SHP77 (cell line): ENCODE data around the gene MYCBPAP.

ENCODE experiments used
- DNase-seq, 2 experiments: peaks; one replicate each; lab custom pipeline; 2025; lab: John Stamatoyannopoulos, UW

MYCBPAP gene

DNA sequence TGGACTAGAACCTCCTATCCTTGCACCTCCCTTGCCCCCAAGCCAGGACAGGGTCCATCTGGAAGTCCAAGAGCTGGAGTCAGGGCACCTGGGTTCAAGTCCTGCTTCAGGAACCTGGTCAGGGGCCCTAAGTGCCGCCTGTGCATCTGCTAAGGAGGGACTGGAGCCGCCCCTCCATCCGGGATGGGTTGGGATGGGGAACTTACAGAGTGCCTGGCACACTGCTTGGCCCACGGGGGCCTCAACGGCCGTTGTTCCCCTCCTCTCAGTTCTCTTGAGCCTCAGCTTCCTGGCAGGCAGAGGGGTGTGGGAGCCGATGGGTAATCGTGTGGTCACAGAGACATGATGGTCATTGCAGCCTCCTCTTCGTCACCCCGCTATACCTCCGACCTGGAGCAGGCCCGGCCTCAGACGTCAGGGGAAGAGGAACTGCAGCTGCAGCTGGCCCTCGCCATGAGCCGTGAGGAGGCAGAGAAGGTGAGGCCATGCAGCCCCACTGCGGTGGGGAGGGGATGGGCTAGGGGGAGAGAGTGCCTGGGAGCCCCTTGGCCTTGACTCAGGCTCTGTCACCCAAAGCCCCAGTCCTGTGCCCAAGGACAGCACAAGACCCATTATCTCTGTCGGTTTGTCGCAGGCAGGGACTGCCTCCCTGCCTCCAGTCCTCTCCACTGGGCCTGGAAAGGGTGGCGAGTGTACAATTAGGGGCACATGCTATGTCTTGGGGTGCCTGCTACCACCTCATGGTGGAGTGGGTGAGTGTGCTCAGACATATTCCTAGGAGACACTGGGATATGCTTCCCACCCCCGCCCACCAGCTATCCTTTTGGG, 29.7 kb downstream of the MYCBPAP start:
- no peak for DNase-seq

DNA sequence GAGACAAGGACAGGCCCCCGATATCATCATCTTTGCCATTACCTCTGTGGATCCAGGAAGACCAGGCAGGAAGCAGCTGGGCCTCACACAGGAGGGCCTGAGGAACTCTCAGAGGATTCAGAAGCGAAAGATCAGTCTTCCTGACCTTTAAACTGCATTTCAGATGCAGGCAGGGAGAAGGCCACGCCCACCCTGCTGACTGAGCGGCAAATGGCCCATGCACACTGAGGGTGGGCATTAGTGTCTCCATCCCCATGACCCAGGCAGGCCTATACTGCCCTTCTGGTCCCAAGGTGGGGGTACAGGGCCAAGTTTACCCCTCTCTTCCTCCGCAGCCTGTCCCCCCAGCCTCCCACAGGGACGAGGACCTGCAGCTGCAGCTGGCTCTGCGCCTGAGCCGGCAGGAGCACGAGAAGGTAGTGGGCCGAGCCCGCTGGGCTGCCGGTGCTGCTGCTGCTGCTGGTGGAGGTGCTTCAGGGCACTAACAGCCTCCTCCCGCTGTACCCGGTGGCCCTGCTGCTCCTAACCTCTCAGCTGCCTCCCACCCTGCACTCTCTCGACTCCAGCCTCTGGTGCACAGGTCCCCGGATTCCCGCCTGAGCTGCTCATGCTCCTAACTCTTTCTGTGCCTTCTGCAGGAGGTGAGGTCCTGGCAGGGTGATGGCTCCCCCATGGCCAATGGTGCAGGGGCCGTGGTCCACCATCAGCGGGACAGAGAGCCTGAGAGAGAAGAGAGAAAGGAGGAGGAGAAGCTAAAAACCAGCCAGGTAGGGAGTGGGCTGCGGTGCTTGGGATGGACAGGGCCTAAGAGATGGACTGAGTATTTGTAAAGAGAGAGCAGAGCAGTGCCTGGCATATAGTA, 30.5 kb downstream of the MYCBPAP start:
- DNase-seq, result peak in 1 of 2 experiments; percentile 49

DNA sequence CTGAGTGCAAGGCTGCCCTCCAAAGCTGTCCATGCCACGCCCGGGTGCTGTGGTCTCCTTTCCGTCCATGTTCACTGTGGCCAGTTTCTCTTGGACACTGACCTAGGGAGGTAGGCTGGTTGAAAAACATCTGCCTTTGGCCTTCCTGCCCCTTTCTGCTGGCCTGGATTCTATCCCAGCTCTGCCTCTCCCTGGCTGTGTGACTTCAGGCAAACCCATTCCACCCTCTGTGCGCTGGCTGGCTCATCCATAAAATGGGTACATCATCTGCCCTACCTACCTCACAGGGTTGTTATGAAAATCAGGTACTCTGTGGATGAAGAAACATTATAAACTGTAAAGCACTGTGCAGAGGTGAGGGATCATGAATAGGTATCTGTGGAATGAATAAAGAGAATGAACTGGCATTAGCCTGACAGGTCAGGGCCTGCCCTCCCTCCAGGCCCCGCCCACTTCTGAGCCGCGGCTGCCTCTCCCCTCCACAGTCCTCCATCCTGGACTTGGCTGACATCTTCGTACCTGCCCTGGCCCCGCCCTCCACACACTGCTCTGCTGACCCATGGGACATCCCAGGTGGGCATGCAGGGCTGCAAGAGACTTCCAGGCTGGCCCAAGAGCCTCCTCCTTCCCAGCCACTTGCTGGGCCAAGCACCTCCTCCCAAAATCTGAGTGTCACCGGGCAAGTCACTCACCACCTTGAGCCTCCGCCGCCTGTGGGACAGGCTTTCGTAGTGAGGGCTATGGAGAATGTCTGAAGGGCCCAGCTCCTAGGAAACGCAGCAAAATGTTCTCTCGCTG, 31.7 kb downstream of the MYCBPAP start:
- DNase-seq, result no peak

DNA sequence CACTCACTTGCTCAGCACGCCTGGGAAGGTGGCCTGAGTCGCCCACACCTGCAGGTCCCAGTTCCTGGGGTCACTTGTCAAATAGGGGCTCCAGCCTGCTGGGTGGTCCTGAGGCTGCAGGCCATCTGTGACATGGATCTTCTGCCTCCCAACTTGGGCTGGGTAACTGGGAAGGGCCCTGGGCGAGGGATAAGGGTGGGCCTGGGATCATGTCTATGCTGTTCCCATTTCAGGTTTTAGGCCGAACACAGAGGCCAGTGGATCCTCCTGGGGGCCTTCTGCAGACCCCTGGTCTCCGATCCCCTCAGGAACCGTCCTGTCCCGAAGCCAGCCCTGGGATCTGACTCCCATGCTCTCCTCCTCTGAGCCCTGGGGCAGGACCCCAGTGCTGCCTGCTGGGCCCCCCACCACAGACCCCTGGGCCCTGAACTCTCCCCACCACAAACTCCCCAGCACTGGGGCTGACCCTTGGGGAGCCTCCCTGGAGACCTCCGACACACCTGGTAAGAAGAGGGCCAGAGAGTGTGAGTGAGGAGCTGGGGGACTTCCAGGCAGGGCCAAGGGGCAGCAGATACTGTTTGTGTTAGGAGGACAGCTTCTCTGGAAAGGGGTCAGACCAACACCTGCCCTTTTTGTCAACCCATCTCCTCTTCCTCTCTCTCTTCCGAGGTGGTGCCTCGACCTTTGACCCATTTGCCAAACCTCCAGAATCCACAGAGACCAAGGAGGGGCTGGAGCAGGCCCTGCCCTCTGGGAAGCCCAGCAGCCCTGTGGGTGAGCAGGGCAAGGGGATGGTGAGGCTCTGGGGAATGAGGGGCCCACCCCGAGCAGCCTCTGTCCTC, 32.5 kb downstream of the MYCBPAP start:
- DNase-seq, result no peak

DNA sequence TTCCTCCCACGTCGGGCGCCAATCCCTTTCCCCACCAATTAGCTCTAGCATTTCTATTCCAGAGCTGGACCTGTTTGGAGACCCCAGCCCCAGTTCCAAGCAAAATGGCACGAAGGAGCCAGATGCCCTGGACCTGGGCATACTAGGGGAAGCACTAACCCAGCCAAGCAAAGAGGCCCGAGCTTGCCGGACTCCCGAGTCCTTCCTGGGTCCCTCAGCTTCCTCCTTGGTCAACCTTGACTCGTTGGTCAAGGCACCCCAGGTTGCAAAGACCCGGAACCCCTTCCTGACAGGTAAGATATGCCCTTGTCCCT, 33.1 kb downstream of the MYCBPAP start:
- no peak for DNase-seq

DNA sequence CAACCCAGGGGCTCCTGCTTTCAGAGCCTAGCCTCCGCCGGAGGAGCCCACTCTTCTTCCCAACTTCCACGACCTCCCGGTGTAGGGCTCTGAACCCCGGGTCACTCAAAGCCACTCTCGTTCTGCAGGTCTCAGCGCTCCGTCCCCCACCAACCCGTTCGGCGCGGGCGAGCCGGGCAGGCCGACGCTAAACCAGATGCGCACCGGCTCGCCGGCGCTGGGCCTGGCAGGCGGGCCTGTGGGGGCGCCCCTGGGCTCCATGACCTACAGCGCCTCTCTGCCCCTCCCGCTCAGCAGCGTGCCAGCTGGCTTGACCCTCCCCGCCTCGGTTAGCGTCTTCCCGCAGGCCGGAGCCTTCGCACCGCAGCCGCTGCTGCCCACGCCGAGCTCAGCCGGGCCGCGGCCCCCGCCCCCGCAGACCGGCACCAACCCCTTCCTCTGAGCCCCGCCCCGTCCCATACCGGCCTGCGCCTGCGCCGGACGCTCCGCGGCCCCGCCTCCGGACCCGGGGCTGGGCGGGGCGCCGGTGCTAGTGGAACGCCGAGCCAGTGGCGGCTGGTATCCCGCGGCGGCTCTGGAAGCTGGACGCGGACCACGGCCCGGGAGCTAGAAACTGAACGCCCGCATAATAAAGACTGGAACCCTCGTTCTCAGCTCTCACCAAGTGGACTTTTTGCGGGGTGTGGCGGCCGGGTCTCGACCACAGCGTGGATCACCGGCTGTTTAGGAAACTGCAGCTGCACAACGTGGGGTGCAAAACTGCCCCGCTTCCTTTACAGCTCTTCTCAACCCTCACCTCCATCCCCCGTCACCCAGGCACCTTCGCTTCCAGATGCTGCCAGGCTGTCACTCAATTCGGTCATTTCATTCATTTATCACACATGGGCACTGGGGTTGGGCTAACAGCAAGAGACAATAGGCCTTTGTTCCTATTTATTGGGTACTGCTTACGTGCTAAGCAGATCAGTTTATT, 33.8 kb downstream of the MYCBPAP start:
- peak; percentile 64 to 80 for DNase-seq

DNA sequence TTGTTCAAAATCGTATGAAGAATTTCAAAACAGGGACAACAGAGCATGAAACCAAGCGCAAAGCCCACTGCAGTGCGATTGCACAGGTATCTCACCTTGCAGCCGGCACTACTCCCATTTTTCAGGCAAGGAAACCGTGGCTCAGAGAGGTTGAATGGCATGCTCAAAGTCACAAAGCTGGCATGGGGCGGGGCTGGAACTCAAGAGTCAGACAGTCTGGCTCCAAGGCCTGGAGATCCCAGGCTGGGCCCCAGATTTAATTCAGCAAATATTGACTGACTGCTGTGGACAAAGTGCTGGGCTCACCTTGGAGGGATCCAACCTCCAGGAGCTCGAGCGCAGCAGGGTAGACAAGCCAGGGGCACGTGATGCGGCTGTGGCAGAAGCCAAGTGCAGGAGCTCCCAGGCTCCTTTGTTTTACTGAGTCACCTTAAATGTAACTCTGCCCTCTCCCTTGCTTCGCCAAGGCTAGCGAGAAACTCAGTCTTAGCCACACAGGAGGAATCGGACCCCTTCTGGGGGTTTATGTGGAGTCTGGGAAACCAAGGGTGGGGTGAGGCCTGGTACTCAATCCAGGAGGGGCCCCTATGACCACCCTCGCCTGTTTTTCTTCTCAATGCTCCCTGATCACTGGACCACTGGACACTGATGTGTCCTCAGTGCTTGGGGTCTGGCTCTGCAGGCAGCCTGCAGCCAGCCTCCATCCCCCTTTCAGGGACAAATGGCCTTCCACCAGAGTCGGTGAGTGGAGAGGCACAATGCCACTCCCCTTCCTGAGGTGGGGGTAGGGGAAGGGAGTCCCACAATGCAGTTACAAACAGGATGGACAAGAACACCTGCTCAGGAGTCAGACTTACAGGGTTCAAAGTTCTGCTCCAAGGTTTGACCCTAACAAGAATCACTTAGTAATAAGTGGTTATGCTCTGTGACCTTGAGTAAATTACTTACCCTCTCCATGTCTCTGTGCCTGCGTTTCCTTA, 34.8 kb downstream of the MYCBPAP start:
- DNase-seq, result peak; percentile 75 to 83

DNA sequence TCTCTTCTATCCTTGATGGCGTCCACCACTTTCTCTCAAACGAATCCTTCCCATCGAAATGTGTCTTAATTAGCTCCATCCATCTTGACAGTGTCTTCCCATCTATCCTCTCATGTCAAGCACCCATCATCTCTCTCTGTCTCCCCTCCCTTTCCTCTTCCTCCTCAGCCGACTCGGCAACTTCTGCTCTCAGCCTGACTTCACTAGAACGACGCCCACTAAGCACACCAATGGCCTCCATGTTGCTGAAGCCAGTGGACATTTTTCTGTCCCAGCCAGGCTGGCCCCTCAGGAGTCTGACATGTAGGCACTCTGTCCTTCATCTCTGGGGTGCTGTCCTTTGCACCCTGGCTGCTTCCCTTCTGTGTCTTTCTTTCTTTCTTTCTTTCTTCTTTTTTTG, 36.3 kb downstream of the MYCBPAP start:
- no peak for DNase-seq

DNA sequence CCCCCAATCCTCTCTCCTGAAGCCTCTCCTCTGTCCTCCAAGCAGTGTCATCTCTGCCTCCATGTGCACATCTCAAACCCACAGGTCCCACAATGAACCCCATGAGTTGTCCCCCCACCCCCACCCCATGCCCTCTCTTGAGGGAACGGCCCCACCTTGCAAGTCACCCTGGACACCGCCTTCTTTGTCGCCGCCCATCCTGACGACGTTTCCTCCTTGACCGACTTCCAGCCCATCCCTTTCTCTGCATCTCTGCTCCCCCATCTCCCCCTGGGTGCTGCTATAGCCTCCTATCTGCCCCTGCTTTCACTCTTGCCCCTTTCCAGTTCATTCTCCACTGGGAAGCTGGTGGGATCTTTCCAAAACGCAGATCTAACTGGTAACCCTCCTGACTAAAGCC, 37.1 kb downstream of the MYCBPAP start:
- DNase-seq, result no peak

DNA sequence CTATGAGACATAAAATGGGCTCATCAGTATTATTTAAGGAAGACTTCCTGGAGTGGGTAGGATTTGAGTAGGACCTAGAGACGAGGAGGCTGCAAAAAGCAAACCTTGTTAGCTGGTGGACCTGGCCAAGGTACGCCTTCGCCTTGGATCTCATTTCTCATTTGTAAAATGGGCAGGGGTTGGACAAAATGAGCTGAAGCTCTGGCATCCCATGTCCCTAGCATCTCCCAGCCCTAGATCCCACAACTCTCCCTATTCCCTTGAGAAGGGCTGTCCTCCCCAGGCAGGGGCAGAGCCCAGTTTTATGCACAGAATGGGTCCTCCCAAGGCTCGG, 38.4 kb downstream of the MYCBPAP start:
- DNase-seq, result no peak

DNA sequence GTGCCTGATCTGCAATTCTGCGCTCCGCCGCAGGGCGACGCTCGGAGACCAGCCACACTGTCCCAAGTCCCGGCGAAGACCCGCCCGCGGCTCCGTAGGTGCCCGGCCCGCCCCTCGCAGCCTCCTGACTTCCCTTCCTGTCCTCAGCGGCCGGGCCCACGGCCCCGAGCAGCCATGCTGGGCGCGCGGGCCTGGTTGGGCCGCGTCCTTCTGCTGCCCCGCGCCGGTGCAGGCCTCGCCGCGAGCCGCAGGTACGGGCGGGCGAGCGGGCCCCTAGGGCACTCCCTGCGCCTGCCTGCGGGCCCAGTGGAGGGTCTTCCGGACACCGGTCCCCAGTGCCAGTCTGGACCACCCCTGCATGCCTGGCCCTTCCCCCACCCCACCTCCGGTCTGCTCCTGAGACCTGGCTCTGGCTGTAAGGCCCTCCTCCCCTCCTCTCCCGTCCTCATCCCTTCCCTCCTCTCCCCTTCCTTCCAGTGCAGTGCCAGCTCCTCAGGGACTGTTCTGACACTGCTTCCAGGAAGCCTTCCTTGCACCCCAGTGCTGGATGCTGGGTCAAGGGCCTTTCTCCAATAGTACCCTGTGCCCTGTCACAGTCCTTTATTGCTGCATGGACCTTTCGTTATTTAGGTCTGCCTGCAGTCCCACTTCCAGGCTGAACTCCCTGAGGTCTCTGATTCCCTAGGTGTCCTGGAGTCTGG, 38.9 kb downstream of the MYCBPAP start, which contains the start of gene SPATA20:
TSS of gene SPATA20 (plus strand) at position 140 of the 701 bp plus-strand sequence. CDS start at position 175, 35 bp downstream.
- peak; percentile 90 to 94 for DNase-seq

DNA sequence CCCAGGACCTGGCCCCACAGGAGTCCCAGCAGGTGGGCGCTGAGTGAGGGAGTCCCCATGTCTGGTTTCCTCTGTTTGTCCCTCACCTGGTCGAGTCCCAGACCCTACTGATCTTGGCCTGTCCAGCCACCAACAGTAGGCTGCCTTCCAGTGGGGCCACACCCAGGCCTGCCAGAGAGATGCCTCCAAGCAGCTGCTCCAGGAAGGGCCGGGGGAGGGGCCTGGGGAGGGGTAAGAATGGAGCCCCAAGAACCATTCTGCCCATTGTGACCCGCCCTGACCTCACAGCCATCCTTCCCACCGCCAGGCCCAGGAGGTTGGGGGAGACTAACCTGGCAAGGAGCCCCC, 39.5 kb downstream of the MYCBPAP start:
- DNase-seq, result peak in 1 of 2 experiments; percentile 7

DNA sequence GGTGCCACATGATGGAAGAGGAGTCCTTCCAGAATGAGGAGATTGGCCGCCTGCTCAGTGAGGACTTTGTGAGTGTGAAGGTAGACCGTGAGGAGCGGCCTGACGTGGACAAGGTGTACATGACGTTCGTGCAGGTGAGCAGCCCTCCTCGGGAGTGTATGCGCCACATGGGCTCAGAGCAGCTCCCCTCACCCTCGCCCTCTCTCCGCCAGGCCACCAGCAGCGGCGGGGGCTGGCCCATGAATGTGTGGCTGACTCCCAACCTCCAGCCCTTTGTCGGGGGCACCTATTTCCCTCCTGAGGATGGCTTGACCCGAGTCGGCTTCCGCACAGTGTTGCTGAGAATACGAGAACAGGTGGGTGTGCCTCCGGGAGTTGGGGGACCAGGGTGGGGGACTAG, 40.6 kb downstream of the MYCBPAP start:
- DNase-seq, result no peak

DNA sequence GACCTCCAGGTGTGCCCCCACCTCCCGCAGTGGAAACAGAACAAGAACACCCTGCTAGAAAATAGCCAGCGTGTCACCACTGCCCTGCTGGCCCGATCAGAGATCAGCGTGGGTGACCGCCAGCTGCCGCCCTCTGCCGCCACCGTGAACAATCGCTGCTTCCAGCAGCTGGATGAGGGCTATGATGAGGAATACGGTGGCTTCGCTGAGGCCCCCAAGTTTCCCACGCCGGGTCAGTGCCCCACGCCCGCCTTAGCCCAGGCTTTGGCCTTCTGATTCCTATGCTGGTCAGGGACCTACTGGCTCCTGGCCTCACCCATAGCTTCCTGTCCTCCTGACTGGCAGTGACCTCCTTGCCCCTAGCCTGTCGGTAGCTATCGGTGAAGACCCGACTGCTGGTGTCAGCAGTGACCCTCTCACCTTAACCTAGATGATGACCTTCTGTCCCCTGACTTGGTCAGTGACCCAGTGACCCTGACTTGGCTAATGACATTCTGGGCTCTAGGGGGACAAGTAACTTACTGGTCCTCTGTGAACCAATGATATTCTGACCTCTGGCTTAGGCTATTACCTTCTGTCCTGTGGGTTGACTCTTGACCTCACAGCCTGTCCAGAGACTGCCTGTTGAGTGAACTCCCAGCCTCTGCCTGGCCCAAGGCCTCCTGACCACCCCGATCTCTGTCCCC, 41.2 kb downstream of the MYCBPAP start:
- no peak for DNase-seq

DNA sequence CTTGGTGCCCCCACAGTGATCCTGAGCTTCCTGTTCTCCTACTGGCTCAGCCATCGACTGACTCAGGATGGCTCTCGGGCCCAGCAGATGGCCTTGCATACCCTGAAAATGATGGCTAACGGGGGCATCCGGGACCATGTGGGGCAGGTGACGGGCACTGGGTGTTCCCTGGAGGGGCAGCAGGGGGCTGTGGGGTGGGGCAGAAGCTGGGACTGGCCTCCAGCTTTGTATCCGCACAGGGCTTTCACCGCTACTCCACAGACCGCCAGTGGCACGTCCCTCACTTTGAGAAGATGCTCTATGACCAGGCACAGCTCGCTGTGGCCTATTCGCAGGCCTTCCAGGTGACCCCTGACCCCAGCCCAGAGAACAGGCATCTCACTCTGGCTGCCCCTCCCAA, 41.7 kb downstream of the MYCBPAP start:
- DNase-seq, result no peak

DNA sequence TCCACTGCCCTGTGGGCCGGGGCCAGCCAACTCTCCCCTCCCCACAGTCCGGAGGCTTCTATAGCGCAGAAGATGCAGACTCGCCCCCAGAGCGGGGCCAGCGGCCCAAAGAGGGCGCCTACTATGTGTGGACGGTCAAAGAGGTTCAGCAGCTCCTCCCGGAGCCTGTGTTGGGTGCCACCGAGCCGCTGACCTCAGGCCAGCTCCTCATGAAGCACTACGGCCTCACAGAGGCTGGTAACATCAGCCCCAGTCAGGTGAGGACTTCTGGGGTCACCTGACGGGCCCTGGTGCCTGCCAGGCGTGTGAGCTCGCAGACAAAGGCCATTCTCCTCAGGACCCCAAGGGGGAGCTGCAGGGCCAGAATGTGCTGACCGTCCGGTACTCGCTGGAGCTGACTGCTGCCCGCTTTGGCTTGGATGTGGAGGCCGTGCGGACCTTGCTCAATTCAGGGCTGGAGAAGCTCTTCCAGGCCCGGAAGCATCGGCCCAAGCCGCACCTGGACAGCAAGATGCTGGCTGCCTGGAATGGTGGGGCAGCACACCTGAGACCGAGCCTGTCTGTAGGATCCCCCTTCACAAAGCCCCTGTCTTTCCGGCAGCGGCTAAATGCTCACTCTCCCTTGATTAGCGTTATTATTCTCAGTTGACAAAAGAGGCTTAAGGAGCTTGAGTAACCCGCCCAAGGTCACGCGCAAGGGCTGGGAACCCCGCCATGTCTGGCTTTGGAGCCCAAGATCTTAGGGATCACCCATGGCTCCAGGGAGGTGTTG, 42.6 kb downstream of the MYCBPAP start:
- peak; percentile 87 to 90 for DNase-seq

DNA sequence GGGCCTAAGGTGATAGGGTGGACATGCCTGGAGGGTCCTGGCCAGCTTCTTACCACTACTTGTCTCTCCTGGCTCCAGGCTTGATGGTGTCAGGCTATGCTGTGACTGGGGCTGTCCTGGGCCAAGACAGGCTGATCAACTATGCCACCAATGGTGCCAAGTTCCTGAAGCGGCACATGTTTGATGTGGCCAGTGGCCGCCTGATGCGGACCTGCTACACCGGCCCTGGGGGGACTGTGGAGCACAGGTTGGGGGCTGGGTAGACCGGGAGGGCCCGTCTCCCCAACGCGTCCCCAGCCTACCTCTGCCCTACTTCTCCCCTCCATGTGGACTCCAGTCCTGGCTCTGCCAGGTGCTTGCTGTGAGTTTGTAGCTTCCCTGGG, 43.2 kb downstream of the MYCBPAP start:
- no peak for DNase-seq
